Cerebellar cortex (tissue), 1 donor: ENCODE data around the gene ELL.
A peak's percentile ranks its signal among the peaks of the same experiment; 100 is the strongest.
"Not testable (repeated sequence)": the region's sequence is repeated elsewhere in the genome, so short reads cannot be mapped to it uniquely, and the experiment has no call there.

Experiments
- DNase-seq: peaks from one replicate; pipeline ENCODE4 v3.0.0-alpha.2; 2015; ENCODE audit warnings: low spot score

ELL gene

DNA sequence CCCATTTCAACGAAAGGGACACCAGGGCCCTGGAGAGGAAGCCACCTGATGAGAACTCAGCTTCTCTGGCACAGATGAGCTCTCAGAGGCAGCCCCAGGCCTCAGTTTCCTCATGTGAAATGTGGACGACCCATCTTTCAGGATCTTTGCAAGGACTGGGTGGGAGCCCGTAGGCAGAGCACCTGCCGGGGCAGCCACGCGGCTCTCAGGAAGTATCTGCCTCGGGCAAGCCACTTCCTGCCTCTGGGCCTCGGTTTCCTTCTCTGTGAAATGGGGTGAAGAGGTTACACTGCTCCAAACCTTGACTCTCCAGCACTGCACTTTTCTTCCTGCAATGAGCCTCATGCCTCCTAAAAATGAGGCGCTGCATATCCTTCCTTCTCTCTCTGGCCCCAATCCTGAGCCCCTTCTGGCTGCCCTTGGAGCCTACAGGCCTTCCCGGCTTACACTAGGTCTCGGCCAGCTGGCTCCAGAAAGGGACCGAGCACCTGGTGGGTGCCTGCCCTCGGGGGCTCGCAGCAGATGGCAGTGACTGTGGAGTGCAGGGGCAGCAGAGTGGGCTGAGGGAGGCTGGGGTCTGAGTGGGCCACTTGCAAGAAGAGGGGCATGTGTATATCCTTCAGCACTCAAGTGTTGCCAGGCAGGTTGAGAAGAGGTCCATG, 99.2 kb downstream of the ELL start:
- peak; percentile 22 for DNase-seq

DNA sequence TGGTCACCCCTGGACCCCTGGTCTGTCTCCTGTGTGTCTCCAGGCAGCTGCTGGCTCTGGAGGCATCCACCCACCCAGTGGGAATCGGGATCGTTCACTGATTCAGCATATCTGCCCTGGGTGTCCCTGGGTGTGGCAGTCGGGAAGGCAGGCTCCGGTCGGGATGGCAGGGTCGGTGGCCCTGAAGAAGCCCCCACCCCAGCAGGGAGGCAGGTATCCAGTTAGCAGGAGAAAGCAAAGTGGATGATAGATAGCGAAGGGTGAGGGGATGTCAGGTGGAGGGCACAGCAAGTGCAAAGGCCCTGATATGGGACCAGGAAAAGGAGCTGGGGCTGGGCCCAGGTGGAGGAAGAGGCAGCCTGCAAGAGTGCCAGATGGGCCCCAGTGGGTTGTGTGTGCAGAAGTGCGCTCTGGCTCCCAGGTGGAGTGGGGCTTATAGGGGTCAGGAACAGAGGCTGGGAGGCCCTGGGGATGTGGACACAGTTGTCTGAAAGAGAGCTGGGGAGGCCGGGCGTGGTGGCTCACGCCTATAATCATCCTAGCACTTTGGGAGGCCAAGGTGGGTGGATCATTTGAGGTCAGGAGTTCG, 100.4 kb downstream of the ELL start:
- DNase-seq: no peak

DNA sequence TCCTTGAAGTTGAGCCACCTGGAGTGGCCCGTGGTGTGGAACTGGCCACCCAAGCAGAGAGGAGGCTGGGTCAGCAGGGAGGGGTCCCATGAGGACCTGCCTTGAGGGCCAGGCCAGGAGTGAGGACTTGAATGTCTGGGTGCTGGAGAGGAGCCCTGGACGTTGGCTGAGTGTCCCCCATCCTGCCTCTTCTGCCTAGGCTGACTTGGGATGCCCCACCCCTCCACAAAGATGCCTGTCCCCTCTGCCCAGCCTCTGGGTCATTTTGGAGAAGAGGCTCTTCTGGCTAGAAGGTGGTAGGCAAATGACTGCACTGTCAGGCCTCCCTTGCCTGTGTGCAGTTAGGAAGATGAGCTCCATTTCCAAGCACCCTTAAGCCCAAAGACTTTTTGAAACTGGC, 100.9 kb downstream of the ELL start:
- no peak for DNase-seq

DNA sequence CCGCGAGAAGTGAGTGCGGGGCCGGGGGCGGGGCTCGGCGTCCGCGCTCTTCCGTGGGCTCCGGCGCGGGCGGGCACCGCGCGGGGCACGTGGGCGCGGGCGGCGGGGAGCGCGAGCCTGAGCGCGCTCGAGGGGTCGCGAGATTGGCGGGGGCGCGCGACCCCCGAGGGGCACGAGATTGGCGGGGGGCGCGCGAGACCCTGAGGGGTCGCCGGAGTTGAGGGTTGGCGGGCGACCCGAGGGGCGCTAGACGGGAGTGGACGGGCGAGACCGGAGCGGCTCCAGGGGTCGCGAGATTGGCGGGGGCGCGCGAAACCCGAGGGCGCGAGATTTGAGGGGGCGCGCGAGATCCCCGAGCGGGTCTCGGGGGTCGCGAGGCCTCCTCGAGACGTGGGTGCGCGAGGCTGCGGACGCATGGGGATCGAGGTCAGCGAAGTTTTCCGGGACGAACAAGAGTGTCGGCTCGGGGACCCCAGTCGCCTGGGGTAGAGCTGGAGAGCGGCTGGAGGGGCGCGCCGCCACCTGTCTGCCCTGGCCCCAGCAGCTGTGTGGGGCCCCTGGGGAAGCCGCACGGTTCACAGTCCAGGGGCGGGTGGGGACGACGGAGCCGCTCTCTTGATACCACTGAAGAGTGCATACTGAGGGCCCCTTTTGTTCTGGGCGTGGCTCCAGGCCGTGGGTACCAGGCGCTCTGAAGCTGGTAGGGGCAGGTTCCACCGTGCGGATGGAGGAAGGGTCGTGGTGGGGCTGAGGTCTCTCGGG, 102.0 kb downstream of the ELL start:
- no peak for DNase-seq

DNA sequence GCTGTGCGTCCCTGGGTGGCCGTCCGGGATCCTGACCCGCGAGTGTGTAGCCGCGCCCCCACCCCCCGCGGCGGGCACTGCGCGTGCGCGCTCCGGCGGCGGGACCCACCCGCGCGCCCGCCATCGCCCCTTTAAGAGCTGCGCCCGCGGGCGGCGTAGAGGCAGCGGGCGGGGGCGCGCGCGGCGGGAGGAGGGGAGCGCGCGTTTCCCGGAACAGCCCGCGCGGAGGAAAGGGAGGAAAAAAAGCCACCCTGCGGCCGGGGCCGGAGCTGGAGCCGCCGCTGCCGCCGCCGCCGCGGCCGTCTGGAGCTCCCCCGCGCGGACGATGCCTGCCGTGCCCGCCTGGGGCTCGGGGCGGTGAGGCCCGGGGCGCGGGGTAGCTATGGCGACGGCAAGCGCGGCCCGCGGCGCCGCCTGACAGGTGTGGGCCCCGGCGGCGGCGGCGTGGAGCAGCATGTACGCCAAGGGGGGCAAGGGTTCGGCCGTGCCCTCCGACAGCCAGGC, 102.6 kb downstream of the ELL start, which contains the start of gene SSBP4:
SSBP4 (plus strand) TSS at position 204 of the 504 bp plus-strand sequence; CDS start at position 455, 251 bp downstream.
- peak; percentile 66 for DNase-seq

DNA sequence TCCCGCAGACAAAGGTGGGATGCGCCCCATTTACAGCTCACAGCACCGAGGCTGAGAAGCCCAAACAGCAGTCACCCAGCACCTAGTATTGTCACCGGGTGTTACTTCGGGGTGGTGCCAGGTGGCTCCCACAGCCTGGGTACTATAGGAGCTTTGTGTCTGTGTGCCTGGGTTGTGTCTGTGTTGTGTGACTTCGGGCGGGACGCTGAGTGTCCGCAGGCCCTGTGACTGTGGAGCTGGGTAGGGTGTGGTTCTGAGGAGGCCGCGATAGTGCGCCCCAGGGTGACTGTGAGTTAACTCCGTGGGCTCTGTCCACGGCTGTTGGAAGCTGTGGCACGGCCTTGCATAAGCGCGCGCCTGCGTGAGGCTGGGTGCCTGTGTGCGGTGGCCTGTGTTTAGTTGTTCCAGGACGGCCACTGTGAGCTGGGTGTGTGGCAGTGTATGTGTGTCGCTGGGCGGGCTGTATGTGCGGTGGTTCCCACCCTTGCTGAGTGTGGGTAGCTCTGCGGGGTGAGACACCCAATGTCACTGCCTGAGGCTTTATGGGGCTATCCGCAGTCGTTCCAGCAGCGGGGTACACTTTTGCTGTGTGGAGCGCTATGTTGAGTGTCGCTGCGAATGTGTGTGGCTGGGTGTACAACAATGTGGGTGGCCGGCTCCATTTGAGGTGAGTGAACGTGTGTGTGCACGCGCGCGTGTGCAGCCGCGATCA, 103.2 kb downstream of the ELL start:
- DNase-seq: peak; percentile 57

DNA sequence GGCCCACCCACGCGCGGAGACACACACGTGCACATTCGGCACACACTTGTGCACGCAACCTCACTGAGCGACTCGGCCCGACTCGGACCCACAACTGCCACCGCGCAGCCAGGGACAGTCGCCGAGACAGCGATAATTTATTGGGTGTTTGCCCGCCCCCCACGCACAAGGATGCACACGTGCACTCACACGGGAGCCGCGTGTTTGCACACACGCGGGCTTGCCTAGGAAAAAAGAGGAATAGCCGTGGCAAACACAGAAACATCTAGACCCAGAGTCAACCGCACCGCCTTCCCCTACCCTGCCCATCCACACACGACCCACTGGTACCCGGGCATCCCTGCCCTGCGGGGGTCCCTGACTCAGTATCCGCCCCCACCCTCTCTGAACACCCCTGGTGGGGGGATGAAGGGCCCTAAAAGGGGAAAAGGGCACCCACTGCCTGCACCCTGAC, 103.8 kb downstream of the ELL start:
- DNase-seq: no peak

DNA sequence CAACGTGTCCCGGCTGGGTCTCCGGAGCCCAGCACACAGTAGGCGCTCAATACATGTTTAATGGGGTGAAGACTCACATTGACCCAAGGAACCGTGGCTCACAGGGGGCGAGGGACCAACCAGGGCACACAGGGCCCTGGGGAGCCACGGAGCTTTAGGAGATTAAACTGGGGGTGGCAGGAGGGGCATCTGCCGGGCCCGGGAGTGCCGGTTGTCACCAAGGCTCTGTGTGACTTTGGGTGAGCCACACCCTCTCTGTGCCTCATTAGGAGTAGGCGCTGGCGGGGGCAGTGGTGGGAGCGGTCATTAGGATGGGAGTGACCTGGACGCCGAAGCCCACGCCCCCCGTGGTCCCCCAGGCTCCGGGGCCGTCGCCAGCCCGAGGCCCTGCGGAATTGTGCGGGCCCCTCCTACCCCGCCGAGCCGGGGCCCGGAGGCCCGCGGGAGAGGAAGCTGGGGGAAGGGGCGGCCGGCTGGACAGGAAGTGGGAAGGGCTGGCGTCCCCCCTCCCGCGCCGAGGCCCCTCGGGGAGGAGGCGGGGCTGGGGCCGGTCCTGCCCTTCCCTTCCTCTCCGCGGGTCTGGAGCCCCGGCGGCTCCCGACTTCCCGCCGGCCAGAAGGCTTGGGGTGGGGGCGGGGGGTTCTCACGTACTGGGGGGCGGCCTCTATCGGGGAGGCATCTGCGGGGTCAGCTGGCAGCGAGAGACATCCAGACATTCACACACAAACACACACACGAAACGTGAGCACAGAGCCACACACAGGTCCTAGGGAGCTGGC, 104.4 kb downstream of the ELL start:
- DNase-seq: peak; percentile 83

DNA sequence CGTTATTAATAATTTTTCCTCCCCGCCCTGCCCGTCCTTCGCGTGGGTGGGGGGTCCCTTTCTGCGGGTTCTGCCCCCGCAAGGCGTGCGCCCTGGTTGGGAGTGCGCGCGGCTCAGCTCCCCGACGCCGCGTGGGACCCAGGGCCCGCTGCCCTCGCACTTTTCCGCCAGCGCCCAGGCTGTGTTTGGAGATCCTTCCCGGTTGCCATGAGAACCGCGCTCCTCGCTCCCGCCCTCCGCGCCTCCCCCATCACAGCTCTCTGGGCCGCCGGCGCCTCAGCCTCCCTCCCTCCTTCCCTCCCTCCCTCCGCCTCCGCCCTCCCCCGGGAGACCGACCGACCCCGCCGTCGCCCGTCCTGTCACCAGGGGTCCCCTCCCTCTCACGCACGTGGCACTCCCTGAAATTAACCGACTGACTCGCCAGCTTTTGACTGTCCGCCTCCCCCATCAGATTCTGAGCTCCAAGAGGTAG, 105.1 kb downstream of the ELL start:
- peak; percentile 84 for DNase-seq

DNA sequence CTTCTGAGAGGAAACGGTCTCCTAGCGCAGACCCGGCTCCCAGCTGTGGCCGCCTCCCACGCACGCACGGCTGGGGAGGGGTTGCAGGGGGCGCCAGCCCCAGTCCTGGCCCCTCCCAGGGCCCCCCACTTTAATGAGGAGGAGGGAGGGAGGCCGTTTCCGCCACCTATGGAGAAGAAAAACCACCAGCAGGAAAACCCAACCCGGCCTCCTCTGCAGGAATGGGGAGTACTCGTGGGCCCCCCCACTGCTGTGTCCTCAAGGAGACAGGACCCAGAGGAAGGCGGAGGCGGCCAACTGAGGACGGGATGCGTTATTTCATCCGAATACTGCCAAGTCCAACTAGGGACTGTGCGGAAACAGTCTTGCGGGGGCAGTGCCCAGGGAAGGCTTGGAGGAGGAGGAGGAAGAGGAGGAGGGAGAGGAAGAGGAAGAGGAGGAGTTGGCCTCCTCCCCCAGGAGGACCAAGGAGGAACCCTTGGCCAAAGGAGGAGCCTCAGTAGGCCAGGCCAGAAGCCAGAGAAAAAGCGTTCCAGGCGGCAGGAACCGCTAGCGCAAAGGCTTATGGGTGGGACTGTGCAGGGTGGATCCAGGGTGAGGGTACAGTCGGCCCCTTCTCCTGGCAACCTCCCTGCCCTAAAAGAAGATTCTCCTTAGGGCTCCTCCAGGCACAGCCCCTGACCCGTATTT, 106.5 kb downstream of the ELL start:
- no peak for DNase-seq

DNA sequence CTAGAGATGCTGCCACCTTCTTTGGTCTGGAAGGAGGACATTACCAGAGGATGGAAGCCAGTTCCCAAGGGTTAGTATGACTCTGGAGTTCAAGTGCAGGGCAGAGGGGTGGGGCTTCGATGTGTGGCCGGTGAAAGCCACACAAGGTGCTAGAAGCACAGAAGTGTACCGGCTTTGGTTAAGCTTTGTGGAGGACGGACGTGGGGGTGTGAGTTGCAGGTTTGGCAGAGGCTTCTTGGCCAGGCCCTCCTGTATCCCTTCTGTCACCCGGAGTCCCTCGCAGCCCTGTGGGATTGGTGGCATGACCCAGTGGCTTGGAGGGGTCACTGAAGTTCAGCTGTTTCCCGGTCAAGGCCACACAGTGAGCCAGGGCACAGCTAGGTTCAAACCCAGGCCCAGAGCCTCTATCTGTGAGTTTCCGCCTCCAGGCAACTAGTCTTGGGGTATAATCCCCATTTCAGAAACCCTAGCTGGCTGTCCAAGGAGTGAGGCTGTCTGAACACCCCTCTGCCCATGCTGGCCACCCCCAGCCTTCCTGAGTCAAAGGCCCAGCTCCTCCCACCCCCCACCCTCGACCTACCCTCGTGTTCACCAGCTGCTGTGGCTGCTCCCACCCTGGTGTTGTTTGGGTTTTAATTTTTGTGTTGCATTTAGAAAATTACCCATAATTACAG, 107.2 kb downstream of the ELL start:
- DNase-seq: peak; percentile 60

DNA sequence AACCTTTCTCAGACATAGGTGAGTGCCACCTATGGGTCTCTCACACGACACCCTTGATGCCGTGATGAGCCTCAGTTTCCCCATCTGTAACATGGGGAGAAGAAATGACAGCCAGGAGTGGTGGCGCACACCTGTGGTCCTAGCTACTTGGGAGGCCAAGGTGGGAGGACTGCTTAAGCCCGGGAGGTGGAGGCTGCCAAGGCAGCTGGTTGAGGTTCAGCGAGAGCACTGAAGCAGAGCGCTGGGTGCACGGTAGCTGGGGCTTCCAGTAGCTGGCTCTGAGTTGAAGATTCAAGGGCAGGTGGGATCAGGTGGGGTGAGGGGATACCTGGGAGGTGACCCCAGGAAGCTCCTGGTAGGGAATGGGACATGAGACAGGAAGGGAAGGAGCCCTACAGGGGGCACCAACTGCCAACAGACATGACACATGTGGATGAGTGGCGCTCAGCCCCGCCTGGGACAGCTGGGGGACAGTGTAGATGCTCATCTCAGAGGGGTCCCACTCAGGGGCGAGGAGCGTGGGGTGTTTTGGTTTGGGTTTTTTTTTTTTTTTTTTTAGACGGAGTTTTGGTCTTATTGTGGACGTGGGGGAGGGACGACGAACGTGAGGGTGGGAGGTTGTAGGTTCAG, 109.1 kb downstream of the ELL start:
- no peak for DNase-seq

DNA sequence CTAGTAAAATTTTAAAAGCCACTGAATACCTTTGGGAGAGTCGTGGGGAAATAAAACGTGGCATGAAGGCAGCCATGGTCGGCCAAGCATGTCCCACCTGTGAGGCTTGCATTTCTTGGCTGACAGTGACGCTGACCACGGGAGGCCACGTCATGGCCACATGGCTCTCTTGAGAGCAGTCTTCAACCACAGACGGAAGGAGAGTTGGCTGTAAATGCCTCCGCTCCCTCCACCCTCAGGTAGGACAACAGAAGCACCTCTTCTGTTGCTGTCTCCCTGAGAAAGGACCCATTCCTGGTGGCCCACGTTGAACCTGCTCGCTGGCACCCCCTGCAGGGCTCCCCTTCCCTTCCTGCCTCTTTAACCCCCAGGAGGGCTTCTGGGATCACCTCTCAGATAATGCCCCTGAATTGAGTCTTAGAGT, 113.8 kb downstream of the ELL start:
- DNase-seq: peak; percentile 38

DNA sequence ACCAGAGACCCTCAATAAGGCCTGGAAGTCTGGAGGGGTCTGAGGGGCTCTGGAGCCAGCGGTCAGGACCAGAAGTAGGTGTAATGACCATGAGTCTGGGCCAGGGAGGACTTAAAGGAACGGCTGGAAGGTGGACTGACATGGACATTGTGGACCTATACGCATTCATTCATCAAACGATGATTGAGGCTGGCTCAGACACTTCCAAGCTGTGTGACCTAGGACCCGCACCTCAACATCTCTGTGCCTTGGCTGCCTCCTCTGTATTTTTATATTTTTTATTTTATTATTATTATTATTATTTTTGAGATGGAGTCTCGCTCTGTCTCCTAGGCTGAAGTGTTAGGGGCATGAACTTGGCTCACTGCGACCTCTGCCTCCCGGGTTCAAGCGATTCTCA, 115.1 kb downstream of the ELL start:
- DNase-seq: no peak

DNA sequence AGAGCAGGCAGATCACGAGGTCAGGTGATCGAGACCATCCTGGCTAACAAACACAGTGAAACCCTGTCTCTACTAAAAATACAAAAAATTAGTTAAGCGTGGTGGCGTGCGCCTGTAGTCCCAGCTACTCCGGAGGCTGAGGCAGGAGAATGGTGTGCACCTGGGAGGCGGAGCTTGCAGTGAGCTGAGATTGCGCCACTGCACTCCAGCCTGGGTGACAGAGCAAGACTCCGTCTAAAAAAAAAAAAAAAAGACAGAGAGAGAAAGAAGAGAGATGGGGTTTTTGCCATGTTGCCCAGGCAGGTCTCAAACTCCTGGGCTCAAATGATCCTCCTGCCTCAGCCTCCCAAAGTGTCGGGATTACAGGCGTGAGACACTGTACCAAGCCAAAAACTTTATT, 116.1 kb downstream of the ELL start:
- not testable (repeated sequence) for DNase-seq

DNA sequence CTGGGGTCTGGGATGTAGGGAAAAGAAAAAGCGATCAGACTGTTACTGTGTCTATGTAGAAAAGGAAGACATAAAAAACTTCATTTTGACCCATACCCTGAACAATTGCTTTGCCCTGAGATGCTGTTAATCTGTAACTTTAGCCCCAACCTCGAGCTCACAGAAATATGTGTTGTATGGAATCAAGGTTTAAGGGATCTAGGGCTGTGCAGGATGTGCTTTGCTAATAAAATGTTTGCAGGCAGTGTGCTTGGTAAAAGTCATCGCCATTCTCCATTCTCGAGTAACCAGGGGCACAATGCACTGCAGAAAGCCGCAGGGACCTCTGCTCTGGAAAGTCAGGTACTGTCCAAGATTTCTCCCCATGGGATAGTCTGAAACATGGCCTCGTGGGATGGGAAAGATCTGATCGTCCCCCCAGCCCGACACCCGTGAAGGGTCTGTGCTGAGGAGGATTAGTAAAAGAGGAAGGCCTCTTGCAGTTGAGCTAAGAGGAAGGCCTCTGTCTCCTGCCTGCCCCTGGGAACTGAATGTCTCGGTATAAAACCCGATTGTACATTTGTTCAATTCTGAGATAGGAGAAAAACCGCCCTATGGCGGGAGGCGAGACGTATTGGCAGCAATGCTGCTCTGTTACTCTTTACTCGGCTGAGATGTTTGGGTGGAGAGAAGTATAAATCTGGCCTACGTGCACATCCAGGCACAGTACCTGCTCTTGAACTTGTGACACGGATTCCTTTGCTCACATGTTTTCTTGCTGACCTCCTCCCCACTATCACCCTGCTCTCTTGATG, 119.2 kb downstream of the ELL start:
- not testable (repeated sequence) for DNase-seq

DNA sequence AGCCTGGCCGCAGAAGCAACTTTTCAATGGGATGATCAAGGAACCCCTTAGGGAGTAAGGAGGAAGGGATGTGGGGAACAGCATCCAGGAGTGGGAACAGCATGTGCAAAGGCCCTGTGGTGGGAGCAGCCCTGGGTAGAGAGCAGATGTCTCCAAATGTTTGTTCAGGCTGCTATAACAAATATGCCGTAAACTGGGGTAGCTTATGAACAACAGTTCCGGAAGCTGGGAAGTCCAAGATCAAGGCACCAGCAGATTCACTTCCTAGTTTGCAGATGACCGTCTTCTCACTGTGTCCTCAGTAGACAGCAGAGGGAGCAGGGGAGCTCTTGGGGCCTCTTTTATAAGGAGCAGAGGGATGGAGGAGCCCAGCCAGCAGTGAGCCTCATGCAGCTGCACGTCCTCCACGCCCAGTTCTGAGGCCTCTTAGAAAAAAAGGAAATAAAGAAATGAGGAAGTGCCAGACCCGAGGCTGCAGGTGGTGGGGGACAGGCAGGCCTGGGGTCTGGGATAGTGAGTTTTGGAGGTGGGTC, 120.2 kb downstream of the ELL start:
- peak; percentile 68 for DNase-seq

DNA sequence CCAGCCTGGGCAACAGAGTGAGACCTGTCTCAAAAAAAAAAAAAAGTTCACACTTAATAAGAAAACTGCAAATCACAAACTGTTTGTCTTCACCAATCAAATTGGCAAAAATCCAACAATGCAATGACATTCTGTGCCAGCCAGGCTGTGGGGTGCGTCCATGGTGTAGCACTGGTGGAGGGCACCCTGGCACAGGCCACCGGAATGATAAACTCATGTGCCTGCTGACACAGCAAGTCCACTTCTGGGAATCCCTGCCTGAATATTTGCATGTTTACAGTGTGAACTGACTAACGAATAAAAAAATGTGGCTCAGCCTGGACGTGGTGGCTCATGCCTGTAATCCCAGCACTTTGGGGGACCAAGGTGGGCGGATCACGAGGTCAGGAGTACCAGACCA, 122.9 kb downstream of the ELL start:
- no peak for DNase-seq
